IMR-90 (cell line): ENCODE results near the gene TBC1D22A. TPM values are rescaled to one million over a fixed set of nuclear protein-coding genes. Genes with fewer than 3 reads are reported as not detected.

Experiments
- ATAC-seq: fragments of 200-7000 bp; cut with Tn5 transposase; 2 replicates; pipeline ENCODE4 v1.9.1; 2020; ENCODE audit warnings: low read depth, mild to moderate bottlenecking, moderate library complexity
- BruUV-seq: library from RNA; stranded (reverse); fragments of 400-500 nt; replicated peaks from 2 replicates; lab custom pipeline; 2021; lab: Mats Ljungman, UMichigan
- CTCF ChIA-PET: fragments of 300-600 bp; formaldehyde crosslinking; extraction: SDS; loops from one replicate; lab custom pipeline; 2021; ENCODE audit warnings: antibody characterized with exemption; lab: Yijun Ruan, JAX
- POLR2A ChIA-PET: fragments of 300-600 bp; sonication (Branson Sonifier 250); formaldehyde crosslinking; loops from one replicate; lab custom pipeline; 2022; ENCODE audit warnings: antibody characterized with exemption; ENCODE audit not compliant: unreplicated experiment; lab: Charles Lee
- DNase-seq: peaks from one replicate; pipeline ENCODE4 v3.0.0; 2013
- H2AFZ ChIP-seq: replicated peaks from 2 replicates; pipeline ENCODE3; 2013; ENCODE audit warnings: low read length, mild to moderate bottlenecking; ENCODE audit not compliant: poor library complexity
- H2AK5ac ChIP-seq: 2 replicates; pipeline ENCODE4 v1.6.1; 2013; ENCODE audit warnings: low read depth, low read length, inconsistent platforms
- H2AK9ac ChIP-seq: replicated peaks from 2 replicates; pipeline ENCODE3; 2013; ENCODE audit warnings: mild to moderate bottlenecking, low read depth, low read length, moderate library complexity; ENCODE audit not compliant: poor library complexity
- H2BK120ac ChIP-seq: 2 replicates; pipeline ENCODE4 v1.6.1; 2013; ENCODE audit warnings: low read depth, low read length, inconsistent platforms
- H2BK15ac ChIP-seq: 3 replicates; pipeline ENCODE4 v1.6.1; 2013; ENCODE audit warnings: low read depth, low read length, inconsistent platforms
- H2BK20ac ChIP-seq: 2 replicates; pipeline ENCODE4 v1.6.1; 2013; ENCODE audit warnings: low read depth, mild to moderate bottlenecking, inconsistent platforms, low read length, moderate library complexity
- H2BK5ac ChIP-seq: 2 replicates; pipeline ENCODE4 v1.6.1; 2013; ENCODE audit warnings: mild to moderate bottlenecking, low read depth, low read length, inconsistent platforms; ENCODE audit not compliant: poor library complexity, severe bottlenecking
- H3K14ac ChIP-seq: replicated peaks from 2 replicates; pipeline ENCODE4 v1.6.1; 2013; ENCODE audit warnings: low read depth, low read length, inconsistent platforms
- H3K18ac ChIP-seq: 2 replicates; pipeline ENCODE4 v1.6.1; 2013; ENCODE audit warnings: low read depth, low read length, control low read depth
- H3K23ac ChIP-seq: 2 replicates; pipeline ENCODE4 v1.6.1; 2013; ENCODE audit warnings: low read depth, low read length, inconsistent platforms
- H3K27ac ChIP-seq: 2 replicates; pipeline ENCODE4 v1.5.1; 2013; ENCODE audit warnings: mild to moderate bottlenecking, control low read depth, low read length; ENCODE audit not compliant: insufficient read depth
- H3K27me3 ChIP-seq: 2 replicates; pipeline ENCODE4 v1.6.1; 2013; ENCODE audit warnings: low read length; ENCODE audit not compliant: control insufficient read depth, insufficient read depth
- H3K36me3 ChIP-seq: 2 replicates; pipeline ENCODE4 v1.6.1; 2013; ENCODE audit warnings: low read length, mixed read lengths; ENCODE audit not compliant: control insufficient read depth, insufficient read depth
- H3K4ac ChIP-seq: 2 replicates; pipeline ENCODE4 v1.6.1; 2013; ENCODE audit warnings: low read depth, low read length, inconsistent platforms
- H3K4me1 ChIP-seq: 2 replicates; pipeline ENCODE4 v1.6.1; 2013; ENCODE audit warnings: low read length, mixed read lengths; ENCODE audit not compliant: control insufficient read depth, insufficient read depth
- H3K4me2 ChIP-seq: 2 replicates; pipeline ENCODE4 v1.6.1; 2013; ENCODE audit warnings: low read depth, mild to moderate bottlenecking, control low read depth, low read length, moderate library complexity
- H3K4me3 ChIP-seq: 2 replicates; pipeline ENCODE4 v1.5.1; 2013; ENCODE audit warnings: low read depth, mild to moderate bottlenecking, control low read depth, low read length, moderate library complexity; ENCODE audit not compliant: insufficient read depth
- H3K56ac ChIP-seq: 2 replicates; pipeline ENCODE4 v1.6.1; 2013; ENCODE audit warnings: low read length, inconsistent platforms; ENCODE audit not compliant: insufficient read depth; ENCODE audit errors: extremely low read depth
- H3K79me1 ChIP-seq, 2 experiments: 2 replicates each; pipeline ENCODE4 v1.6.1; 2013; ENCODE audit warnings: low read length in 2 of 2, inconsistent platforms in 1 of 2, low read depth in 1 of 2
- H3K9ac ChIP-seq: 2 replicates; pipeline ENCODE4 v1.6.1; 2013; ENCODE audit warnings: low read depth, low read length, control low read depth
- H3K9me1 ChIP-seq: 2 replicates; pipeline ENCODE4 v1.6.1; 2013; ENCODE audit warnings: low read length, inconsistent platforms; ENCODE audit not compliant: insufficient read depth
- H3K9me3 ChIP-seq: 2 replicates; pipeline ENCODE4 v1.6.1; 2013; ENCODE audit warnings: low read length; ENCODE audit not compliant: control insufficient read depth, insufficient read depth
- H4K20me1 ChIP-seq: 2 replicates; pipeline ENCODE4 v1.6.1; 2013; ENCODE audit warnings: low read length, inconsistent platforms; ENCODE audit not compliant: insufficient read depth
- H4K5ac ChIP-seq: 2 replicates; pipeline ENCODE4 v1.6.1; 2013; ENCODE audit warnings: mild to moderate bottlenecking, low read depth, low read length, control low read depth
- H4K8ac ChIP-seq, 2 experiments: 2 replicates each; pipeline ENCODE4 v1.6.1; 2013; ENCODE audit warnings: low read depth in 2 of 2, low read length in 2 of 2, control low read depth in 1 of 2, inconsistent platforms in 1 of 2
- H4K91ac ChIP-seq: 2 replicates; pipeline ENCODE4 v1.6.1; 2013; ENCODE audit warnings: low read depth, low read length, inconsistent platforms; ENCODE audit not compliant: insufficient read depth
- BHLHE40 ChIP-seq: fragments of 150-350 bp; IDR thresholded peaks from 2 replicates; pipeline ENCODE4 v1.6.1; 2016; ENCODE audit warnings: mild to moderate bottlenecking, low read depth, low read length
- CEBPB ChIP-seq: IDR thresholded peaks from 2 replicates; pipeline ENCODE4 v1.6.1; 2012; ENCODE audit warnings: low read depth, low read length, improper control_type of control experiment
- CHD1 ChIP-seq: IDR thresholded peaks from 2 replicates; pipeline ENCODE4 v1.6.1; 2012; ENCODE audit warnings: low read depth, low read length, improper control_type of control experiment
- CTCF ChIP-seq: conservative IDR thresholded peaks from 2 replicates; pipeline ENCODE4 v1.5.1; 2012; ENCODE audit warnings: mild to moderate bottlenecking, low read depth, low read length, improper control_type of control experiment
- FOS ChIP-seq: fragments of 150-350 bp; IDR thresholded peaks from 2 replicates; pipeline ENCODE4 v1.6.1; 2016; ENCODE audit warnings: low read depth, low read length
- MAFK ChIP-seq: IDR thresholded peaks from 2 replicates; pipeline ENCODE4 v1.6.1; 2012; ENCODE audit warnings: low read depth, low read length, improper control_type of control experiment
- MAZ ChIP-seq: IDR thresholded peaks from 2 replicates; pipeline ENCODE4 v1.6.1; 2012; ENCODE audit warnings: low read depth, mild to moderate bottlenecking, low read length, improper control_type of control experiment, moderate library complexity, borderline replicate concordance
- MXI1 ChIP-seq: IDR thresholded peaks from 2 replicates; pipeline ENCODE4 v1.6.1; 2012; ENCODE audit warnings: low read depth, mild to moderate bottlenecking, low read length, moderate library complexity, borderline replicate concordance
- NFE2L2 ChIP-seq: fragments of 150-350 bp; IDR thresholded peaks from 2 replicates; pipeline ENCODE4 v1.6.1; 2016; ENCODE audit warnings: low read depth, mild to moderate bottlenecking, low read length
- POLR2A ChIP-seq: IDR thresholded peaks from 2 replicates; pipeline ENCODE4 v1.6.1; 2012; ENCODE audit warnings: mild to moderate bottlenecking, low read depth, low read length
- RAD21 ChIP-seq: IDR thresholded peaks from 2 replicates; pipeline ENCODE4 v1.6.1; 2012; ENCODE audit warnings: low read length, improper control_type of control experiment
- RFX5 ChIP-seq: IDR thresholded peaks from 2 replicates; pipeline ENCODE4 v1.8.0; 2012; ENCODE audit warnings: low read depth, mild to moderate bottlenecking, low read length, moderate library complexity
- SMC3 ChIP-seq: fragments of 150-350 bp; IDR thresholded peaks from 2 replicates; pipeline ENCODE4 v1.6.1; 2016; ENCODE audit warnings: low read depth, mild to moderate bottlenecking, antibody characterized with exemption, low read length, moderate library complexity
- USF2 ChIP-seq: fragments of 150-350 bp; IDR thresholded peaks from 2 replicates; pipeline ENCODE4 v1.6.1; 2017; ENCODE audit warnings: mild to moderate bottlenecking, antibody characterized with exemption, low read length, low read depth
- WGBS, 2 experiments: methylation state at CpG; one replicate each; pipeline versions ENCODE4 v1.1.5 to v1.1.7; 2013; ENCODE audit warnings: missing lambda C conversion rate in 2 of 2; ENCODE audit not compliant: insufficient read length in 1 of 2; ENCODE audit errors: extremely low coverage in 2 of 2; 5-methylcytosine and 5-hydroxymethylcytosine counted together
- dilution Hi-C: fragments of 300-500 bp; cut with HindIII; formaldehyde crosslinking; loops from one replicate; pipeline ENCODE4 v1.14.3; 2018; ENCODE audit warnings: low sequenced_read_pairs; ENCODE audit not compliant: unreplicated experiment
- in situ Hi-C: fragments of 300-500 bp; cut with MboI; formaldehyde crosslinking; loops from 3 replicates; pipeline ENCODE4 v1.14.3; 2019; ENCODE audit warnings: low sequenced_read_pairs, inconsistent platforms, mixed read lengths
- intact Hi-C: fragments of 100-400 bp; cut with micrococcal nuclease; formaldehyde crosslinking; loops from 2 replicates; pipeline ENCODE4 v1.10.0; 2022
- polyA plus RNA-seq, 3 experiments: library from polyadenylated mRNA; depleted of rRNA; stranded (reverse); fragments of >200 nt; gene quantifications; 2 replicates each; pipeline ENCODE4 v1.2.3, GENCODE V29; 2012; ENCODE audit warnings: low replicate concordance in 1 of 3
- total RNA-seq: library from RNA; depleted of rRNA; stranded (reverse); fragments of >200 nt; gene quantifications from 2 replicates; pipeline ENCODE4 v1.2.3, GENCODE V29; 2012
- TF ChIP-seq, protein P1 (sequence below): fragments of 150-350 bp; IDR thresholded peaks from 2 replicates; pipeline ENCODE4 v1.6.1; 2016; ENCODE audit warnings: low read depth, mild to moderate bottlenecking, low read length, moderate library complexity, borderline replicate concordance

Gene TBC1D22A
- total and polyA plus RNA-seq, 2 of the 4 experiments (the other 2 are of a cell fraction), result 9.0 to 16.7 TPM

DNA sequence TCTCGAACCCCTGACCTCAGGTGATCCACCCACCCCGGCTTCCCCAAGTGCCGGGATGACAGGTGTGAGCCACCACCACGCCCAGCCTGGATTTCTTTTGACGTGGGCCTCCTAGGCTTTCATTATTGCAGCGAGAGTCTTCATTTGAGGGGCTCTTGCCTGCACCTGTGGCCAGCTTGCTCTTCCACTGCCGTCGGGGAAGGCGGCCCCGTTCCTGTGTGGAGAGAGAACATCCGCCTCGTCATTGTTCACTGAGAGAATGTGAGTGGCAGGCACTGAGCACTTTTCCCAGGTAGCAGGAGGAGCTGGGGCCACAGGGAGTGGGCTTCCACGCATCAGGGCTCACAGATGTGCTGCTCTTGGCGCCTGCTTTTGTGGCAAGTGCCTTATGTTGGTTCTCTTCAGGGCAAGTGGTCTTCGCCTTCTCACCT is 365.0 kb downstream of the TBC1D22A start:
- 92% methylated on average over 4 of the region's 15 CpGs; no CpG with 5 or more reads in 1 of the 2 experiments for WGBS, 2 experiments
- H4K8ac ChIP-seq, result no peak overlapping the region
- no peak overlapping the region for H3K56ac ChIP-seq
- no peaks in the 10 kb centered on the region for H3K9me3 ChIP-seq
- no peak overlapping the region for H2AFZ ChIP-seq
- no peak overlapping the region for H2BK120ac ChIP-seq
- no peak overlapping the region for H3K4me2 ChIP-seq
- H3K27me3 ChIP-seq, result no peaks in the 10 kb centered on the region
- no peak overlapping the region for H3K27ac ChIP-seq
- H2AK9ac ChIP-seq, result no peak overlapping the region
- ChIA-PET POLR2A (interaction anchor here (0.7 kb wide), 1 partner anchor 234 kb away, joined by 8 read pairs; no protein-coding TSS in a partner anchor), CTCF (no interaction called here)
- H2BK15ac ChIP-seq, result no peak overlapping the region
- no peak for ATAC-seq
- no peak overlapping the region for H4K5ac ChIP-seq
- intact Hi-C loops (no loop called here), dilution Hi-C loops (no loop called here), in situ Hi-C loops (no loop called here)
- H3K9ac ChIP-seq, result no peak overlapping the region
- no peak overlapping the region for H3K23ac ChIP-seq
- DNase-seq, result no peak
- no peaks in the 10 kb centered on the region for H3K9me1 ChIP-seq
- TF ChIP-seq CEBPB (no peak), CHD1 (no peak), RAD21 (no peak), MAFK (no peak), CTCF (no peak), MAZ (no peak), RFX5 (no peak), SMC3 (no peak), USF2 (no peak), MXI1 (no peak), POLR2A (no peak), FOS (no peak), BHLHE40 (no peak), NFE2L2 (no peak)
- TF ChIP-seq, protein P1, sequence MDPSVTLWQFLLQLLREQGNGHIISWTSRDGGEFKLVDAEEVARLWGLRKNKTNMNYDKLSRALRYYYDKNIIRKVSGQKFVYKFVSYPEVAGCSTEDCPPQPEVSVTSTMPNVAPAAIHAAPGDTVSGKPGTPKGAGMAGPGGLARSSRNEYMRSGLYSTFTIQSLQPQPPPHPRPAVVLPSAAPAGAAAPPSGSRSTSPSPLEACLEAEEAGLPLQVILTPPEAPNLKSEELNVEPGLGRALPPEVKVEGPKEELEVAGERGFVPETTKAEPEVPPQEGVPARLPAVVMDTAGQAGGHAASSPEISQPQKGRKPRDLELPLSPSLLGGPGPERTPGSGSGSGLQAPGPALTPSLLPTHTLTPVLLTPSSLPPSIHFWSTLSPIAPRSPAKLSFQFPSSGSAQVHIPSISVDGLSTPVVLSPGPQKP, result no peak
- H3K36me3 ChIP-seq, result peaks cover 2% of the 10 kb centered on the region; the same call in 1 of the 2 replicates
- H4K20me1 ChIP-seq, result no peaks in the 10 kb centered on the region; the same call in 1 of the 2 replicates
- H3K4me3 ChIP-seq, result no peak overlapping the region
- H2AK5ac ChIP-seq, result no peak overlapping the region
- H3K4ac ChIP-seq, result no peak overlapping the region
- no peak overlapping the region for H2BK5ac ChIP-seq
- H3K14ac ChIP-seq, result no peak overlapping the region
- H3K18ac ChIP-seq, result no peak overlapping the region
- no peaks in the 10 kb centered on the region for H3K79me1 ChIP-seq
- H4K91ac ChIP-seq, result no peak overlapping the region
- no TSS peak for BruUV-seq
- H3K4me1 ChIP-seq, result no peaks in the 10 kb centered on the region
- no peak overlapping the region for H2BK20ac ChIP-seq
